Measurements from ENCODE around the gene IP6K1. TPM values are rescaled to one million over a fixed set of nuclear protein-coding genes. Genes with fewer than 3 reads are reported as not detected.
A peak's percentile ranks its signal among the peaks of the same experiment; 100 is the strongest.
"Not testable (repeated sequence)": the region's sequence is repeated elsewhere in the genome, so short reads cannot be mapped to it uniquely, and the experiment has no call there.

Gene IP6K1
- total RNA-seq, 2 donors from 2014 or later, result 26.3 to 37.2 TPM

DNA sequence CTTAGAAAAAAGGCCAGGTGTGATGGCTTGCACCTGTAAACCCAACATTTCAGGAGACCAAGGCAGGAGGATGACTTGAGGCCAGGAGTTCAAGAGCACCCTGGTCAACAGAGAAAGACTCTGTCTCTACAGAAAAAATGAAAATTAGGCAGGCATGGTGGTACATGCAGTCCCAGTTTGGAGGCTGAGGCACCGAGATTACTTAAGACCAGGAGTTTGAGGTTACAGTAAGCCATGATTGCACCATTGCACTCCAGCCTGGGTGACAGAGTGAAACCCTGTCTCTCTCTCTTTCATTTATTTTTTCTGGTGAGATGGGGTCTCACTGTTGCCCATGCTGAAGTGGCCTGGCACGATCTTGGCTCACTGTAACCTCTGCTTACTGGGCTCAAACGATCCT lies 24.7 kb downstream of the IP6K1 start:
- H3K9me3 Mint-ChIP-seq, result no peaks in the 10 kb centered on the region
- peaks cover 4% of the 10 kb centered on the region for H3K4me1 Mint-ChIP-seq
- H3K4me3 Mint-ChIP-seq, result no peak overlapping the region
- ATAC-seq (replicated peaks), result no peak
- no peaks in the 10 kb centered on the region for H3K27me3 Mint-ChIP-seq
- H3K27ac Mint-ChIP-seq, result no peak overlapping the region
- peaks cover 26% of the 10 kb centered on the region for H3K36me3 Mint-ChIP-seq (ENCODE audit: low read depth)

DNA sequence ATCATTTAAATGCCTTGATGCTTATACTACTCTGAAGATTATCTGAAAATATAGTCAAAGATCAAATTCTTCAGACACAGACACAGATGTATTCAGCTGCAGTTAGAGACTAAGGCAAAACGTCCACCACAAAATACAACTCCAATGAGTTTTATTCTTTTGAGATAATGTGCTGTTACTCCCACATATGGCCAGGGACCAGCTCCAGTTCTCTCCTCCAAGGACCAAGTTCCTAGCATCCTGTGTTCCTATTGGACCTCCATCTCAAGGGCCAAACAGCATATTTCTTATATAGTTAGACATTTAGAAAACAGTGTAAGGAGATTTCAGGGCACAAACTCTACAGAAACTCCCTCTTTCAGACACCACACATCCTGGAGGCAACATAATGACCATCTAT lies 27.1 kb downstream of the IP6K1 start:
- Mint-ChIP-seq H3K27me3 (no peaks in the 10 kb centered on the region), H3K4me3 (no peak overlapping the region), H3K27ac (no peak overlapping the region), H3K4me1 (peaks cover 17% of the 10 kb centered on the region), H3K36me3 (ENCODE audit: low read depth) (peaks cover 34% of the 10 kb centered on the region), H3K9me3 (no peaks in the 10 kb centered on the region)
- ATAC-seq (replicated peaks), result no peak

DNA sequence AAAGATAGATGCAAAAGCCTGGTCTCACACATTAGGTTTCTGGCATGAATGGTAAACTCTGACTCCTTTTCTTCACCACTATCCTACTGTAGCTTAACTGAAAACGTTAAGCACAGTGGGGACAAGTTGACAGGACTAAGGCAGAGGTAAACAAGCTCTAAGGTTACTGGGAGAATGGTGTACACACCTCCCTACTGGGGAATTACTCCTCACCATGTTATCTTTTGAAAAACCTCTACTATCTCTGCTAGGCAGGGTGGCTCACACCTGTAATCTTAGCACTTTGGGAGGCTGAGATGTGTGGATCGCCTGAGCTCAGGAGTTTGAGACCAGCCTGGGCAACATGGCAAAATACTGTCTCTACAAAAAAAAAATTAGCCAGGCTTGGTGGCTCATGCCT lies 29.1 kb downstream of the IP6K1 start:
- H3K4me1 Mint-ChIP-seq, result peaks cover 18% of the 10 kb centered on the region
- peaks cover 34% of the 10 kb centered on the region for H3K36me3 Mint-ChIP-seq (ENCODE audit: low read depth)
- no peaks in the 10 kb centered on the region for H3K27me3 Mint-ChIP-seq
- H3K9me3 Mint-ChIP-seq, result no peaks in the 10 kb centered on the region
- H3K27ac Mint-ChIP-seq, result peak overlapping the region; percentile 43
- ATAC-seq (replicated peaks), result no peak
- no peak overlapping the region for H3K4me3 Mint-ChIP-seq

DNA sequence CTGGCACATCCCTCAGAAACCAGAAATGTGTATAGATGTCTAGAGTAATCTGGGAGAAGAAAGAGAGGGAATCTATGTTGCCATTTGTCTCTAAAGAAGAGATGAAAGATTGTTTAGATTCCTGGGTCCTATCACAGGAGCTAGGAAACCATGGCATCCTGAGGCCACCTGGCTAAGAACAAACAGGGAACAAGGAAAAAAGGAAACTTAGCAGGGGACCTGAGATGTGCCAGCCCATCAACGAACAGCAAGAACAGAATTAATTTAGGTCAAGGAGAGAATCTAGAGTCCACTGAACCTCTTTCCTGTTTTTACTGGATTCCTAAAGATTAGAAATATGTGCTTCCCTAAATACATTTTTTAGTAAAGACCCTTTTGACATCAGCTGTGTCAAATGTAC lies 30.3 kb downstream of the IP6K1 start:
- no peak for ATAC-seq (replicated peaks)
- Mint-ChIP-seq H3K4me1 (peaks cover 18% of the 10 kb centered on the region), H3K27ac (peak overlapping the region; percentile 21), H3K27me3 (no peaks in the 10 kb centered on the region), H3K36me3 (ENCODE audit: low read depth) (peaks cover 34% of the 10 kb centered on the region), H3K9me3 (no peaks in the 10 kb centered on the region), H3K4me3 (no peak overlapping the region)

DNA sequence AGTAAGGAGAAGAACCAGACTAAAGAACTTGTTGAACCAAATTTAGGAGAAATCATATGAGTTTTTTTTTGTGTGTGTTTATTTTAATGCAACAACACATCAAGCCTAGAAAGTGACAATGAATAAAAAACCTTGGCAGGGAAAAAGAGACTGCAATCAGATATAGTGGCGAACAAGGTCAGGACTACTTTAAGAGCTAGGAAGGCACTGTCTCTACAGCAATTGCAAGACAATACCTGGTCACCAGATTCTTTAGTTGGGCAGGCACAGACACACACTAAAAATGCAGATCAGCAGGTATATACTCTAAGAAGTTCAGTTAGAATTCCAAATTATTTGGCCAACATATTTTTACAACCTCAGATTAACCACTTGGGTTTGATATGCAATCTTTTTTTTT lies 31.8 kb downstream of the IP6K1 start:
- Mint-ChIP-seq H3K27ac (no peak overlapping the region), H3K9me3 (no peaks in the 10 kb centered on the region), H3K4me1 (peaks cover 17% of the 10 kb centered on the region), H3K36me3 (ENCODE audit: low read depth) (peaks cover 30% of the 10 kb centered on the region), H3K4me3 (no peak overlapping the region), H3K27me3 (no peaks in the 10 kb centered on the region)
- ATAC-seq (replicated peaks), result no peak

DNA sequence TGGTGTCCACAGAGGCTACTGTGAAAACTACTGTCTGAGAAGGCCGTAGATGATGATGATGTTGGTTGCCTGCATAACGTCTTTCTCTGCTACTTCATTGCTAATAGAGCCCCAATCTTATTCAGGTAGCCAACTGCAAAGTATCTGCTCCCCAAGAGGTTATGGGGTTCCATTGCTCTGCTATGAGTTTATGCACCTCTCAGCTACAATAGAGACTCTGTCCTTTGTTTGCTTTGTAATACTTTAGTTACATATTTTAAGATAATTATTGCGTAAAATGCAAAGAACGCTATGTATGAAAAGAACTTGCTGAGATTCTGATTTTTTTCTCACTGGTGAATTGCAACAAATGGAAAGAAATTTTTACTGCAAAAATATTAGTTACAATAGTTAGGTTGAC lies 34.8 kb downstream of the IP6K1 start:
- H3K27ac Mint-ChIP-seq, result no peak overlapping the region
- H3K27me3 Mint-ChIP-seq, result no peaks in the 10 kb centered on the region
- H3K4me1 Mint-ChIP-seq, result peaks cover 14% of the 10 kb centered on the region
- no peaks in the 10 kb centered on the region for H3K9me3 Mint-ChIP-seq
- peaks cover 44% of the 10 kb centered on the region for H3K36me3 Mint-ChIP-seq (ENCODE audit: low read depth)
- H3K4me3 Mint-ChIP-seq, result no peak overlapping the region
- no peak for ATAC-seq (replicated peaks)

DNA sequence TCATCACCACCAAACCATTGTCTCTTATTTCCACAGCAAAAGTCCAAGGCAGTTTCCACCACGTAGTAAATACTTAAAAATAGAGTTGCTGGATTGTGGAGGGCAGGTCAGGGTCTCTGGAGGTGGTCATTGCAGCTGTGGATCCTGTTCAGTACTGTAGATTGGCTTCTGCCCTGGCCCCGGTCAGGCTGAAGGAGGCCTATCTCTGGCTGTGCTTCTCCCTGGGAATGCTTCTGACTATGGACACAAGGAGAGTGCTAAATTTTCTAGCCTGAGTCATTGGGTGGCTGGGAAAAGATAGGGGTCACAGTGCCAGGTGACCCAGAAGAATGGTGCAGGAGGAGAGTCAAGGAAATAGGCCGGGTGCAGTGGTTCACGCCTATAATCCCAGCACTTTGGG lies 36.3 kb downstream of the IP6K1 start:
- peaks cover 6% of the 10 kb centered on the region for H3K4me1 Mint-ChIP-seq
- H3K27ac Mint-ChIP-seq, result no peak overlapping the region
- H3K27me3 Mint-ChIP-seq, result no peaks in the 10 kb centered on the region
- H3K4me3 Mint-ChIP-seq, result no peak overlapping the region
- no peaks in the 10 kb centered on the region for H3K9me3 Mint-ChIP-seq
- ATAC-seq (replicated peaks), result no peak
- peaks cover 53% of the 10 kb centered on the region for H3K36me3 Mint-ChIP-seq (ENCODE audit: low read depth)

DNA sequence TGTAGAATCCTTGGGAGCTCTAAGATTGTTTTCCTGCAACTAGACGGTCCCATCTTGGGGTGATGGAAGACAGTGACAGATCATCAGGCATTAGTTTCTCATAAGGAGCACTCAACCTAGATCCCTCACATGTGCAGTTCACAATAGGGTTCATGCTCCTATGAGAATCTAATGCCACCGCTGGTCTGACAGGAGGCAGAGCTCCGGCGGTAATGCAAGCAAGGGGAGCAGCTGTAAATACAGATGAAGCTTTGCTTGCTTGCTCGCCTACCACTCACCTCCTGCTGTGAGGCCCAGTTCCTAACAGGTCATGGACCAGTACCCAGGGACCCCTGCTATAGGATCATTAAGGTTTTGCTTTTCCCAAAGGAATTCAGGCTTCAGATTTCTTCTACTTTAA lies 37.5 kb downstream of the IP6K1 start:
- not testable (repeated sequence) for H3K4me3 Mint-ChIP-seq; ATAC-seq (replicated peaks); H3K9me3 Mint-ChIP-seq; H3K4me1 Mint-ChIP-seq; H3K27me3 Mint-ChIP-seq; H3K27ac Mint-ChIP-seq
- H3K36me3 Mint-ChIP-seq (ENCODE audit: low read depth), result peaks cover 62% of the 10 kb centered on the region

DNA sequence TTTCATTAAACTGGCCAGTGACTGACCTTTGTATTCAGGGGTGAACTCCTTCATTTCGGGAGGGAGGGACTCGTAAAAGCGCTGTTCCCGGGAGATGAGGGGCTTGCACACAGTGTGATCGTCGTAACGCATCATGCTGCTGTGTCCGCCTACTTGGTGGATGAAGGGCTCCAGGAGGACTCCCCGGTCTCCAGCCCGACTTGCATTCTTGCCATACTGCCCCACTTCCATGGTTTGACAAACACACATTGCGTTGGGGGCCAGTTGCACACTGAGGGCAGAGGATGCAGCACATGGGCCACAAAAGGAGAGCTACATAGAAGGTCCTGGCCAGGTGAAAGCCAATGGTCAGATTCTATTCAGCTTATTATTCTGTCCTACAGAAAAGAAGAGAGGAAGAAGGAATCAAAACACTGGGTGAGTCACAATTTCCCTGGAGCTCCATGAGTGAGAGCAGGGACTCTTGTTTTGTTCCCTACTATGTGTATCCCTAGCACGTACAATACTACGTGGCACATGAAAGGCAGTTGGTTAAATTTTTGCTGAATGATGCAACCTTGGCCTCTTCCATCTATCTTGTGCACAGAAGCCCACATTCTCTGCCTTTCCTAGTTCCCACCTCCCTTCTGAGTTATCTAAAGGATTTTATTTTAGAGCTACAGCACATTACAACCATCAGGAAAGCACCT lies 38.4 kb downstream of the IP6K1 start:
- no peak for ATAC-seq (replicated peaks)
- Mint-ChIP-seq H3K4me3 (no peak overlapping the region), H3K9me3 (no peaks in the 10 kb centered on the region), H3K27ac (no peak overlapping the region), H3K4me1 (no peaks in the 10 kb centered on the region), H3K27me3 (no peaks in the 10 kb centered on the region), H3K36me3 (ENCODE audit: low read depth) (peaks cover 63% of the 10 kb centered on the region)

DNA sequence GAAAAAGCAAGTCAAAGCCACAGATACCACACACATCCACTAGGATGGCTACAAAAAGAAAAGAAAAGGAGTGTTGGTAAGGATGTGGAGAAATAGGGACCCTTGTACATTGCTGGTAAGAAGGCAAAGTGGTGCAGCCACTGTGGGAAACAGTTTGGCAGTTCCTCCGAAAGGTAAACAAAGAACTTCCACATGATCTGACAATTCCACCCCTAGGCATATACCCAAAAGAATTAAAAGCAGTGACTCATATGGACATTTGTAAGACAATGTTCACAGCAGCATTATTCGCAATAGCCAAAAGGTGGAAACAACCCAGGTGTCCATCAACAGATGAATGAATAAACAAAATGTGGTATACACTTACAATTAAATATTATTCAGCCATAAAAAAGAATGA lies 40.4 kb downstream of the IP6K1 start:
- no peak for ATAC-seq (replicated peaks)
- Mint-ChIP-seq H3K27ac (no peak overlapping the region), H3K9me3 (no peaks in the 10 kb centered on the region), H3K4me1 (no peaks in the 10 kb centered on the region), H3K36me3 (ENCODE audit: low read depth) (peaks cover 61% of the 10 kb centered on the region), H3K27me3 (no peaks in the 10 kb centered on the region), H3K4me3 (no peak overlapping the region)

DNA sequence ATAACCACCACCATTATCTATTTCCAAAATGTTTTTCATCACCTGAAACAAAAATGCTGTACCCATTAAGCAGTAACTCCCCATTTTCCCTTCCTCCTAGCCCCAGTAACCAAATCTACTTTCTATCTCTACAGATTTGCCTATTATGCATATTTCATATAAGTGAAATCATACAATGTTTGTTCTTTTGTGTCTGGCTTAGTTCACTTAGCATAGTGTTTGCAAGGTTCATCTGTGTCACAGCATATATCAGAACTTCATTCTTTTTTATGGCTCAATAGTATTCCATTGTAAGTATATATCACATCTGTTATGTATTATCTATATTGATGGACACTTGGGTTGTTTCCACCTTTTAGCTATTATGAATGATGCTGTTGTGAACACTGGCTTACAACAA lies 45.9 kb downstream of the IP6K1 start:
- Mint-ChIP-seq H3K4me1 (peaks cover 9% of the 10 kb centered on the region), H3K4me3 (no peak overlapping the region), H3K27ac (peak overlapping the region; percentile 52), H3K36me3 (ENCODE audit: low read depth) (peaks cover 63% of the 10 kb centered on the region), H3K9me3 (no peaks in the 10 kb centered on the region), H3K27me3 (no peaks in the 10 kb centered on the region)
- ATAC-seq (replicated peaks), result no peak

DNA sequence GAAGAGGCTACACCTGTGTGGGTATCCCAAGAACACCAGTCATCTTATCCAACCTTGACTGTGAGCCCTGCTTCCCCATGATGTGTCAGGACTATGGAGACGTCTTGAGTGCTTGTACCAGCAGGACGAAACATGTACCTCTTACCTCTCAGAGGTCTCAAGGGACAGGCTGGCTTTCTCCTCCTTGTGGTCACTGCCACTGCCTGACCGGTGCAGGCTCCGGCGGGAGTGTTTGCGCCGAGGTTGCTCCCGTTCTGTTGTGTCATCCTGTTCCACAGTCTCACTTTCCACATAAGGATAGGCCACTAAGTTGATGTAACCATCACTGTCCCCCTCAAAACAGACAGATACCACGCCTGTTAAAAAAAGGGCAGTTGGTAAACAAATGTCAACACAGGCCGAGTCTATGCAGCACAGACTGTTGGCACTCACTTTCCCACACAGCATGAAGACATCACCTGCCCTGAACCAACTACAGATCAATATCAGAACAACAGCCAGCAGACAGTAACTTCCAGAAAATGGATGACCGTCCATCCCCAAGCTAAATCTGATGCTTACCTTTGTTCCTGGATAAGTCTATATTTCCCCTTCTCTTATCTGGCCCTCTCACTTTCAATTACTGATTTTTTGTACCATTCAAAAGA lies 48.2 kb downstream of the IP6K1 start:
- H3K4me1 Mint-ChIP-seq, result peaks cover 9% of the 10 kb centered on the region
- H3K36me3 Mint-ChIP-seq (ENCODE audit: low read depth), result peaks cover 65% of the 10 kb centered on the region
- no peaks in the 10 kb centered on the region for H3K27me3 Mint-ChIP-seq
- no peak overlapping the region for H3K4me3 Mint-ChIP-seq
- H3K27ac Mint-ChIP-seq, result peak overlapping the region; percentile 63
- no peaks in the 10 kb centered on the region for H3K9me3 Mint-ChIP-seq
- ATAC-seq (replicated peaks), result no peak

DNA sequence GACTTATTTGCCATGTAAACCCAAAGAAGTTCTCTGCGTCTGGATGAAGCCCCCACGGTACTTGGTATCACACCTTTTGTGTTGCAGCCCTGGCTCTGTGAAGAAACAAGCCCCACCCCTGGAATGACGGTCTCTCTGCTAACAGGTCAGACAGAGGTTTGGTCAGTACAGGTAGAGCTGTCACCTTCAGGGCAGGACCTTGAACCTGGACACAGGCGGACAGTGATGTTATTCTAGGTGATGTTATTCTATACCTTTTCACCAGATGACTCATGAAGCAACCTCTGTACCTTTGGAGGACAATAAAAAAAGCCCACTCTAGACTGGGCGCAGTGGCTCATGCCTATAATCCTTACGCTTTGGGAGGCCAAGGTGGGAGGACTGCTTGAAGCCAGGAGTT lies 51.6 kb downstream of the IP6K1 start:
- H3K4me1 Mint-ChIP-seq, result peaks cover 5% of the 10 kb centered on the region
- peaks cover 87% of the 10 kb centered on the region for H3K36me3 Mint-ChIP-seq (ENCODE audit: low read depth)
- no peak overlapping the region for H3K27ac Mint-ChIP-seq
- no peaks in the 10 kb centered on the region for H3K9me3 Mint-ChIP-seq
- no peak overlapping the region for H3K4me3 Mint-ChIP-seq
- no peak for ATAC-seq (replicated peaks)
- no peaks in the 10 kb centered on the region for H3K27me3 Mint-ChIP-seq

DNA sequence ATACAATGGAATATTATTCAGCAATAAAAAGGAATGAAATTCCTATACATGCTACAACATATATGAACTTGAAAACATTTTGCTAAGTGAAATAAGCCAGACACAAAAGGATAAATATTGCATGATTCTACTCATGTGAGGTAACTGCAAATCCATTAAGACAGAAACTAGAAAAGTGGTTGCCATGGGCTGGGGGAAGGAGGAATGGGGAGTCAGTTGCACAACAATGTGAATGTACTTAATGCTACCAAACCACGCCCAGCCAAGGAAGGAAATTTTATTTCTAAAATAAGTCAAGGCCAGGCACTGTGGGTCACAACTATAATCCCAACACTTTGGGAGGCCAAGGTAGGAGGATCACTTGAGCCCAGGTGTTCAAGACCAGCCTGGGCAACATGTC lies 52.8 kb downstream of the IP6K1 start:
- Mint-ChIP-seq H3K4me1 (peaks cover 5% of the 10 kb centered on the region), H3K27me3 (no peaks in the 10 kb centered on the region), H3K4me3 (no peak overlapping the region), H3K9me3 (no peaks in the 10 kb centered on the region), H3K27ac (no peak overlapping the region), H3K36me3 (ENCODE audit: low read depth) (peaks cover 85% of the 10 kb centered on the region)
- ATAC-seq (replicated peaks), result no peak

DNA sequence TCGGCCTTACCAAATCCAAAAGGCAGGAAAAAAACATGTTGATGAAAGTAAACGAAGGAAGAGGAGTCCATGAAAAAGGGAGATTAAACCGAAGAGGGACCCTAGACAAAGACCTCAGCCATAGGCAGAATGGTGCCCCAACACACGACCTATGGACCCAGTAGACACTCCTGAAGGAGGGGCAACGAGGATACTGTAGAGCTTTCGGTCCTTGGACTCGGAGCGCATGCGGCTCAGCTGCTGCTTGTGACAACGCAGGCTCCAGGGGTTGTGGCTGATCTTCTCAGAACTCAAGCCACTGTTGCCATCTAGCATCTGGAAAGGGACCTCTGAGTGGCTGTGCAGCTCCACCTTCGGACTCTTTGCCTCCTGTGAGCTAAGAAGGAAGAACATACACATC lies 53.7 kb downstream of the IP6K1 start:
- no peak for ATAC-seq (replicated peaks)
- Mint-ChIP-seq H3K36me3 (ENCODE audit: low read depth) (peaks cover 85% of the 10 kb centered on the region), H3K9me3 (no peaks in the 10 kb centered on the region), H3K27me3 (no peaks in the 10 kb centered on the region), H3K27ac (no peak overlapping the region), H3K4me1 (peaks cover 5% of the 10 kb centered on the region), H3K4me3 (no peak overlapping the region)
